Measurements from ENCODE around the gene MBD3L1.

MBD3L1 gene

DNA sequence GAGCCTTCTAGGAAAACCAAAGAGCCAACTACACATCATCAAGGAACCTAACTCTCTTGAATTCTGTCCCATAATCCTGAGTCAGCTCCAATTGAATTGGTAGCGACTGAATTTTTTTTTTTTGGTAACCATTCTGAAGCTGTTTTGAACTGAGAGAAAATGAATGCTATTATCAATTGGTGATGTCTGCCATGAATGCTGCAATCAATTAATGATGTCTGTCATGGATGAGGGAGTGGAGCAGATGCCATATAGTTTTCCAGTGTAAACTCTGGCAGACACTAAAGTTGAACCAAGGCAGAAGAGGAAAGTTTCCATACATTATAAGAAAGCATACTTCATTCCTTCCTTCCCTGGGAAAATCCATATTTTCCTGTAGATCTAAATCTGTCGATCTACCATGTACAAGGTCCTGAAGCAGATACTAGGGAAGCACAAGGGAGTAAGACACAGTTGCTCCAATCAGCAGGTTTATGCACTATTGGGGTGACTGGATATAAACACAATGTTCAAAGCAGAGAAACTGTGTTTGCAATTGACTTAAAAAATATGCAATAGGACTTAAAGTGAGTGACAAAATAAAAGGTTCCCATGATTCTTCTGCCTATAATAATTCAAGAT lies 48.8 kb downstream of the MBD3L1 start:
- no peak for DNase-seq
- no peaks in the 10 kb centered on the region for H3K79me2 ChIP-seq (ENCODE audit: insufficient read depth, low read length)
- ATAC-seq (ENCODE audit: insufficient read depth, low read depth) = no peak
- TF ChIP-seq, protein P1, sequence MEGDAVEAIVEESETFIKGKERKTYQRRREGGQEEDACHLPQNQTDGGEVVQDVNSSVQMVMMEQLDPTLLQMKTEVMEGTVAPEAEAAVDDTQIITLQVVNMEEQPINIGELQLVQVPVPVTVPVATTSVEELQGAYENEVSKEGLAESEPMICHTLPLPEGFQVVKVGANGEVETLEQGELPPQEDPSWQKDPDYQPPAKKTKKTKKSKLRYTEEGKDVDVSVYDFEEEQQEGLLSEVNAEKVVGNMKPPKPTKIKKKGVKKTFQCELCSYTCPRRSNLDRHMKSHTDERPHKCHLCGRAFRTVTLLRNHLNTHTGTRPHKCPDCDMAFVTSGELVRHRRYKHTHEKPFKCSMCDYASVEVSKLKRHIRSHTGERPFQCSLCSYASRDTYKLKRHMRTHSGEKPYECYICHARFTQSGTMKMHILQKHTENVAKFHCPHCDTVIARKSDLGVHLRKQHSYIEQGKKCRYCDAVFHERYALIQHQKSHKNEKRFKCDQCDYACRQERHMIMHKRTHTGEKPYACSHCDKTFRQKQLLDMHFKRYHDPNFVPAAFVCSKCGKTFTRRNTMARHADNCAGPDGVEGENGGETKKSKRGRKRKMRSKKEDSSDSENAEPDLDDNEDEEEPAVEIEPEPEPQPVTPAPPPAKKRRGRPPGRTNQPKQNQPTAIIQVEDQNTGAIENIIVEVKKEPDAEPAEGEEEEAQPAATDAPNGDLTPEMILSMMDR (IDR thresholded peaks at IDR 0.05; ENCODE audit: borderline replicate concordance, extremely low read depth, low read length, poor library complexity, severe bottlenecking) = no peak
- TF ChIP-seq EZH2 (IDR thresholded peaks at IDR 0.05; ENCODE audit: borderline replicate concordance, low read depth, low read length, severe bottlenecking) = no peak
- no peaks in the 10 kb centered on the region for H4K20me1 ChIP-seq (ENCODE audit: insufficient read depth, low read length)
- no peaks in the 10 kb centered on the region for H3K9me3 ChIP-seq (ENCODE audit: insufficient read depth, low read length, severe bottlenecking)
- H3K4me2 ChIP-seq (ENCODE audit: insufficient read depth, low read length) = no peak overlapping the region
- no peak overlapping the region for H3K27ac ChIP-seq (ENCODE audit: low read length)
- no peaks in the 10 kb centered on the region for H3K36me3 ChIP-seq (ENCODE audit: insufficient read depth, low read length)
- no peak overlapping the region for H2AFZ ChIP-seq (ENCODE audit: low read depth, low read length)
- H3K4me1 ChIP-seq (ENCODE audit: insufficient read depth, low read length) = no peaks in the 10 kb centered on the region
- no peaks in the 10 kb centered on the region for H3K27me3 ChIP-seq (ENCODE audit: insufficient read depth, low read length, poor library complexity)
- H3K4me3 ChIP-seq (ENCODE audit: low read depth in 1 of 2, low read length in 2 of 2) = no peak overlapping the region
- H3K9ac ChIP-seq (ENCODE audit: low read depth, low read length) = no peak overlapping the region

DNA sequence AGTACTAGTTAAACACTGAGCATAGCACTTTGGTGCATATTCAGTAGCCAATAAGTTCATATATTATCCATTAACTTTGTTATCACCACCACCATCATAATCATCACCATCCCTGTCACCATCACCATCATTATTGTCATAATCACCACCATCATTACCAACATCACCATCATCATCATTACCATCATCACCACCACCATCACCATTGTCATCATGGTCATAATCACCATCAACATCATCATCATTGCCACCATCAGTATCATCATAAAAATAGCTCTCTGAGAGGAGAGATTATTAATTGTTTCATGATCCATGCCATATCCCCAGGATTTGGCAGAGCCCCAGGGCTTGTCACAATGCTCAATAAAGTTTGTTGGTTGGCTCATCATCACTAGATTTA lies 49.3 kb downstream of the MBD3L1 start:
- ATAC-seq (ENCODE audit: insufficient read depth, low read depth) (no peak), DNase-seq (no peak)
- H3K4me2 ChIP-seq (ENCODE audit: insufficient read depth, low read length) = no peak overlapping the region
- H3K27me3 ChIP-seq (ENCODE audit: insufficient read depth, low read length, poor library complexity) = no peaks in the 10 kb centered on the region
- no peak overlapping the region for H3K9ac ChIP-seq (ENCODE audit: low read depth, low read length)
- no peaks in the 10 kb centered on the region for H3K4me1 ChIP-seq (ENCODE audit: insufficient read depth, low read length)
- no peak overlapping the region for H3K4me3 ChIP-seq (ENCODE audit: low read depth in 1 of 2, low read length in 2 of 2)
- no peak overlapping the region for H3K27ac ChIP-seq (ENCODE audit: low read length)
- no peak overlapping the region for H2AFZ ChIP-seq (ENCODE audit: low read depth, low read length)
- no peaks in the 10 kb centered on the region for H3K79me2 ChIP-seq (ENCODE audit: insufficient read depth, low read length)
- H3K9me3 ChIP-seq (ENCODE audit: insufficient read depth, low read length, severe bottlenecking) = no peaks in the 10 kb centered on the region
- TF ChIP-seq EZH2 (IDR thresholded peaks at IDR 0.05; ENCODE audit: borderline replicate concordance, low read depth, low read length, severe bottlenecking) = no peak
- TF ChIP-seq, protein P1 (IDR thresholded peaks at IDR 0.05; ENCODE audit: borderline replicate concordance, extremely low read depth, low read length, poor library complexity, severe bottlenecking) = no peak
- H4K20me1 ChIP-seq (ENCODE audit: insufficient read depth, low read length) = no peaks in the 10 kb centered on the region
- no peaks in the 10 kb centered on the region for H3K36me3 ChIP-seq (ENCODE audit: insufficient read depth, low read length)

DNA sequence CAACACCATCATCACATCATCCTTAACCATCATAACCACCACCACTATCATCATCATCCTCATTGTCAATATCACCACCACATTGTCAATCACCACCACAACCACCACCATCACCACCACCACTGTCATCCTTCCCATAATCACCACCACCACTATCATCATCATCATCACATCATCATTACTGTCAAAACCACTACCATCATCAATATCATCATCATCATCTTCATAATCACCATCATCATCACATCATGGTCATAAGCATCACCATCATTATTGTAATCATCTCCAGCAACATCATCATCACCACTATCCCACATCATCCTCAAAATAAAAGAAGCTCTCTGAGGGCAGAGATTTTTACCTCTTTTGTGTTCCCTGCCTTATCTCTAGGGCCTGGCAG lies 52.2 kb downstream of the MBD3L1 start:
- Histone ChIP-seq H3K27me3 (ENCODE audit: insufficient read depth, low read length, poor library complexity) (no peaks in the 10 kb centered on the region), H3K27ac (ENCODE audit: low read length) (no peak overlapping the region), H3K9me3 (ENCODE audit: insufficient read depth, low read length, severe bottlenecking) (no peaks in the 10 kb centered on the region), H3K4me2 (ENCODE audit: insufficient read depth, low read length) (no peak overlapping the region), H3K9ac (ENCODE audit: low read depth, low read length) (no peak overlapping the region), H2AFZ (ENCODE audit: low read depth, low read length) (no peak overlapping the region), H3K36me3 (ENCODE audit: insufficient read depth, low read length) (no peaks in the 10 kb centered on the region), H3K79me2 (ENCODE audit: insufficient read depth, low read length) (no peaks in the 10 kb centered on the region), H4K20me1 (ENCODE audit: insufficient read depth, low read length) (no peaks in the 10 kb centered on the region), H3K4me1 (ENCODE audit: insufficient read depth, low read length) (no peaks in the 10 kb centered on the region), H3K4me3 (ENCODE audit: low read depth in 1 of 2, low read length in 2 of 2) (no peak overlapping the region)
- ATAC-seq (ENCODE audit: insufficient read depth, low read depth) = no peak
- no peak for DNase-seq
- no peak for TF ChIP-seq EZH2 (IDR thresholded peaks at IDR 0.05; ENCODE audit: borderline replicate concordance, low read depth, low read length, severe bottlenecking)
- TF ChIP-seq, protein P1 (IDR thresholded peaks at IDR 0.05; ENCODE audit: borderline replicate concordance, extremely low read depth, low read length, poor library complexity, severe bottlenecking) = no peak

Measured in DND-41 (cell line).